ENCODE results near the gene C5AR1.
"Not testable (repeated sequence)": the region's sequence is repeated elsewhere in the genome, so short reads cannot be mapped to it uniquely, and the experiment has no call there.

C5AR1 gene

GRCh38 chr19:47296036-47296435, 13.6 kb upstream of the C5AR1 start:
- DNase-seq, result peak; percentile 85

GRCh38 chr19:47300867-47301266, 8.8 kb upstream of the C5AR1 start:
- not testable (repeated sequence) for DNase-seq

- DNase-seq, result no peak
These were observed 7.4 kb upstream of the C5AR1 start for GRCh38 chr19:47302249-47302648.

GRCh38 chr19:47303966-47304365, 5.7 kb upstream of the C5AR1 start:
- no peak for DNase-seq

GRCh38 chr19:47305309-47305751, 4.3 kb upstream of the C5AR1 start:
- peak; percentile 80 for DNase-seq

GRCh38 chr19:47306303-47306702, 3.4 kb upstream of the C5AR1 start:
- DNase-seq, result no peak

- no peak for DNase-seq
These were observed 623 bp upstream of the C5AR1 start for GRCh38 chr19:47309038-47309437.

- DNase-seq, result no peak
These were observed 662 bp downstream of the C5AR1 start for GRCh38 chr19:47310323-47310722.

GRCh38 chr19:47310819-47311218, 1.2 kb downstream of the C5AR1 start:
- no peak for DNase-seq

- DNase-seq, result no peak
These were observed 2.8 kb downstream of the C5AR1 start for GRCh38 chr19:47312366-47313006.

- DNase-seq, result no peak
These were observed 4.2 kb downstream of the C5AR1 start for GRCh38 chr19:47313754-47314295.

- DNase-seq, result peak; percentile 55
These were observed 5.6 kb downstream of the C5AR1 start for GRCh38 chr19:47315125-47315821.

GRCh38 chr19:47316513-47316912, 6.9 kb downstream of the C5AR1 start:
- DNase-seq, result no peak

- no peak for DNase-seq
These were observed 10.5 kb downstream of the C5AR1 start for GRCh38 chr19:47319923-47320871.

GRCh38 chr19:47321630-47322029, 12.0 kb downstream of the C5AR1 start:
- DNase-seq, result no peak

GRCh38 chr19:47322058-47322457, 12.4 kb downstream of the C5AR1 start:
- DNase-seq, result no peak

GRCh38 chr19:47323409-47323808, 13.7 kb downstream of the C5AR1 start:
- DNase-seq, result no peak

GRCh38 chr19:47323872-47324271, 14.2 kb downstream of the C5AR1 start:
- DNase-seq, result no peak

- no peak for DNase-seq
These were observed 14.8 kb downstream of the C5AR1 start for GRCh38 chr19:47324502-47324901.

- DNase-seq, result no peak
These were observed 20.8 kb downstream of the C5AR1 start for GRCh38 chr19:47330466-47330869.

GRCh38 chr19:47331490-47331889, 21.8 kb downstream of the C5AR1 start:
- no peak for DNase-seq

GRCh38 chr19:47331931-47332547, 22.4 kb downstream of the C5AR1 start, which contains the start of gene C5AR2:
C5AR2 (plus strand) TSS chr19:47332175; CDS start chr19:47340800, 8,625 bp downstream.
- DNase-seq, result no peak
